SK-N-MC (cell line): ENCODE measurements around the gene CNFN.
A peak's percentile ranks its signal among the peaks of the same experiment; 100 is the strongest.

Source experiments
- EZH2 ChIP-seq: fragments of 200-600 bp; sonication (generic); IDR thresholded peaks from one replicate; pipeline ENCODE4 v1.6.1; 2017; ENCODE audit warnings: antibody characterized with exemption
- POLR2AphosphoS5 ChIP-seq: IDR thresholded peaks from 2 replicates; pipeline ENCODE4 v1.6.1; 2012; ENCODE audit warnings: mild to moderate bottlenecking, low read depth, low read length, borderline replicate concordance

- TF ChIP-seq POLR2AphosphoS5 (peak; percentile 89; the same call in 1 of the 2 replicates), EZH2 (no peak)
Observed at GRCh38 chr19:42396381-42397262, 6.5 kb upstream of the CNFN start.
